ENCODE measurements around the gene ATRX.

ATRX gene

GRCh38 chrX:77455437-77455836 is 330.6 kb downstream of the ATRX start:
- no peaks in the 10 kb centered on the region for H3K9me3 ChIP-seq (ENCODE audit: low read depth, low read length)
- DNase-seq (ENCODE audit: low read depth, low spot score): no peak
- no peaks in the 10 kb centered on the region for H3K36me3 ChIP-seq (ENCODE audit: insufficient read depth, low read length)
- H3K9ac ChIP-seq (ENCODE audit: insufficient read length): no peak overlapping the region
- no peak overlapping the region for H3K4me3 ChIP-seq
- no peak overlapping the region for H3K27ac ChIP-seq
- TF ChIP-seq FOXP2 (optimal IDR thresholded peaks at IDR 0.05; ENCODE audit: control extremely low read depth, extremely low read length, insufficient read depth): no peak
